ENCODE measurements around the gene EMX1. TPM values are rescaled to one million over a fixed set of nuclear protein-coding genes. Genes with fewer than 3 reads are reported as not detected.
"Not testable (repeated sequence)": the region's sequence is repeated elsewhere in the genome, so short reads cannot be mapped to it uniquely, and the experiment has no call there.

The EMX1 gene
- total and polyA plus RNA-seq, 4 donors = 0.28 to 0.43 (median 0.39) TPM; not detected in 1

GRCh38 chr2:72898585-72898906 is 18.8 kb upstream of the EMX1 start:
- Histone ChIP-seq H3K9me3 (ENCODE audit: control insufficient read depth, insufficient read depth, low read length) (no peaks in the 10 kb centered on the region), H3K4me1 (ENCODE audit: control insufficient read depth, insufficient read depth, low read length) (peaks cover 5% of the 10 kb centered on the region), H3K27me3 (ENCODE audit: control insufficient read depth, insufficient read depth, low read length) (peaks cover 41% of the 10 kb centered on the region), H3K27ac (ENCODE audit: low read depth, low read length) (no peak overlapping the region), H3K4me3 (ENCODE audit: low read depth, low read length) (no peak overlapping the region), H3K36me3 (ENCODE audit: control insufficient read depth, insufficient read depth, low read length) (no peaks in the 10 kb centered on the region)
- DNase-seq (ENCODE audit: low read depth in 4 of 6, low spot score in 6 of 6) = no peak
- no CpG with 5 or more reads among the region's 2 CpGs for WGBS (ENCODE audit: insufficient coverage)

- 71% methylated on average over 3 of the region's 5 CpGs for WGBS (ENCODE audit: insufficient coverage)
- Histone ChIP-seq H3K27me3 (ENCODE audit: control insufficient read depth, insufficient read depth, low read length) (peaks cover 28% of the 10 kb centered on the region), H3K36me3 (ENCODE audit: control insufficient read depth, insufficient read depth, low read length) (no peaks in the 10 kb centered on the region), H3K4me3 (ENCODE audit: low read depth, low read length) (no peak overlapping the region), H3K9me3 (ENCODE audit: control insufficient read depth, insufficient read depth, low read length) (no peaks in the 10 kb centered on the region), H3K27ac (ENCODE audit: low read depth, low read length) (no peak overlapping the region), H3K4me1 (ENCODE audit: control insufficient read depth, insufficient read depth, low read length) (peaks cover 5% of the 10 kb centered on the region)
- no peak for DNase-seq (ENCODE audit: low read depth in 4 of 6, low spot score in 6 of 6)
Measured at GRCh38 chr2:72900191-72900825, 17.0 kb upstream of the EMX1 start.

- 71% methylated on average over 1 of the region's 3 CpGs for WGBS (ENCODE audit: insufficient coverage)
- H3K27ac ChIP-seq (ENCODE audit: low read depth, low read length) = no peak overlapping the region
- no peaks in the 10 kb centered on the region for H3K36me3 ChIP-seq (ENCODE audit: control insufficient read depth, insufficient read depth, low read length)
- no peaks in the 10 kb centered on the region for H3K9me3 ChIP-seq (ENCODE audit: control insufficient read depth, insufficient read depth, low read length)
- H3K4me3 ChIP-seq (ENCODE audit: low read depth, low read length) = no peak overlapping the region
- H3K4me1 ChIP-seq (ENCODE audit: control insufficient read depth, insufficient read depth, low read length) = no peaks in the 10 kb centered on the region
- no peak for DNase-seq (ENCODE audit: low read depth in 4 of 6, low spot score in 6 of 6)
- H3K27me3 ChIP-seq (ENCODE audit: control insufficient read depth, insufficient read depth, low read length) = peaks cover 27% of the 10 kb centered on the region
Measured at GRCh38 chr2:72901426-72901825, 15.9 kb upstream of the EMX1 start.

GRCh38 chr2:72907369-72907768 is 9.9 kb upstream of the EMX1 start:
- peaks cover 59% of the 10 kb centered on the region for H3K27me3 ChIP-seq (ENCODE audit: control insufficient read depth, insufficient read depth, low read length)
- not testable (repeated sequence) for H3K27ac ChIP-seq (ENCODE audit: low read depth, low read length); H3K4me1 ChIP-seq (ENCODE audit: control insufficient read depth, insufficient read depth, low read length); DNase-seq (ENCODE audit: low read depth in 4 of 6, low spot score in 6 of 6); H3K4me3 ChIP-seq (ENCODE audit: low read depth, low read length); H3K36me3 ChIP-seq (ENCODE audit: control insufficient read depth, insufficient read depth, low read length); H3K9me3 ChIP-seq (ENCODE audit: control insufficient read depth, insufficient read depth, low read length)
- WGBS (ENCODE audit: insufficient coverage) = 97% methylated on average over 4 of the region's 13 CpGs

GRCh38 chr2:72908741-72909140 is 8.6 kb upstream of the EMX1 start:
- no peak for DNase-seq (ENCODE audit: low read depth in 4 of 6, low spot score in 6 of 6)
- H3K27ac ChIP-seq (ENCODE audit: low read depth, low read length) = no peak overlapping the region
- WGBS (ENCODE audit: insufficient coverage) = no CpG with 5 or more reads among the region's 3 CpGs
- H3K36me3 ChIP-seq (ENCODE audit: control insufficient read depth, insufficient read depth, low read length) = no peaks in the 10 kb centered on the region
- H3K27me3 ChIP-seq (ENCODE audit: control insufficient read depth, insufficient read depth, low read length) = peaks cover 64% of the 10 kb centered on the region
- no peaks in the 10 kb centered on the region for H3K9me3 ChIP-seq (ENCODE audit: control insufficient read depth, insufficient read depth, low read length)
- no peaks in the 10 kb centered on the region for H3K4me1 ChIP-seq (ENCODE audit: control insufficient read depth, insufficient read depth, low read length)
- no peak overlapping the region for H3K4me3 ChIP-seq (ENCODE audit: low read depth, low read length)

GRCh38 chr2:72911256-72911655 is 6.1 kb upstream of the EMX1 start:
- H3K27ac ChIP-seq (ENCODE audit: low read depth, low read length) = no peak overlapping the region
- H3K4me1 ChIP-seq (ENCODE audit: control insufficient read depth, insufficient read depth, low read length) = peaks cover 12% of the 10 kb centered on the region
- no peak for DNase-seq (ENCODE audit: low read depth in 4 of 6, low spot score in 6 of 6)
- no peak overlapping the region for H3K4me3 ChIP-seq (ENCODE audit: low read depth, low read length)
- no peaks in the 10 kb centered on the region for H3K9me3 ChIP-seq (ENCODE audit: control insufficient read depth, insufficient read depth, low read length)
- no CpG with 5 or more reads among the region's 1 CpG for WGBS (ENCODE audit: insufficient coverage)
- H3K27me3 ChIP-seq (ENCODE audit: control insufficient read depth, insufficient read depth, low read length) = peaks cover 81% of the 10 kb centered on the region
- H3K36me3 ChIP-seq (ENCODE audit: control insufficient read depth, insufficient read depth, low read length) = no peaks in the 10 kb centered on the region

GRCh38 chr2:72913486-72914205 is 3.7 kb upstream of the EMX1 start:
- Histone ChIP-seq H3K27ac (ENCODE audit: low read depth, low read length) (no peak overlapping the region), H3K4me3 (ENCODE audit: low read depth, low read length) (no peak overlapping the region), H3K36me3 (ENCODE audit: control insufficient read depth, insufficient read depth, low read length) (no peaks in the 10 kb centered on the region), H3K27me3 (ENCODE audit: control insufficient read depth, insufficient read depth, low read length) (peaks cover 87% of the 10 kb centered on the region), H3K9me3 (ENCODE audit: control insufficient read depth, insufficient read depth, low read length) (no peaks in the 10 kb centered on the region), H3K4me1 (ENCODE audit: control insufficient read depth, insufficient read depth, low read length) (peaks cover 27% of the 10 kb centered on the region)
- WGBS (ENCODE audit: insufficient coverage) = 0% methylated on average over 1 of the region's 7 CpGs
- no peak for DNase-seq (ENCODE audit: low read depth in 4 of 6, low spot score in 6 of 6)

- WGBS (ENCODE audit: insufficient coverage) = 5% methylated on average over 7 of the region's 7 CpGs
Measured at GRCh38 chr2:72914206-72914559, 3.1 kb upstream of the EMX1 start.

GRCh38 chr2:72914589-72915319 is 2.6 kb upstream of the EMX1 start:
- H3K9me3 ChIP-seq (ENCODE audit: control insufficient read depth, insufficient read depth, low read length) = no peaks in the 10 kb centered on the region
- no peak overlapping the region for H3K27ac ChIP-seq (ENCODE audit: low read depth, low read length)
- no peaks in the 10 kb centered on the region for H3K36me3 ChIP-seq (ENCODE audit: control insufficient read depth, insufficient read depth, low read length)
- H3K27me3 ChIP-seq (ENCODE audit: control insufficient read depth, insufficient read depth, low read length) = peaks cover 90% of the 10 kb centered on the region
- H3K4me3 ChIP-seq (ENCODE audit: low read depth, low read length) = no peak overlapping the region
- 3% methylated on average over 10 of the region's 17 CpGs for WGBS (ENCODE audit: insufficient coverage)
- peaks cover 32% of the 10 kb centered on the region for H3K4me1 ChIP-seq (ENCODE audit: control insufficient read depth, insufficient read depth, low read length)
- DNase-seq (ENCODE audit: low read depth in 4 of 6, low spot score in 6 of 6) = no peak

More at GRCh38 chr2:72914206-72914559, 3.1 kb upstream of the EMX1 start:
- Histone ChIP-seq H3K27me3 (ENCODE audit: control insufficient read depth, insufficient read depth, low read length) (peaks cover 90% of the 10 kb centered on the region), H3K27ac (ENCODE audit: low read depth, low read length) (no peak overlapping the region), H3K4me1 (ENCODE audit: control insufficient read depth, insufficient read depth, low read length) (peaks cover 31% of the 10 kb centered on the region), H3K4me3 (ENCODE audit: low read depth, low read length) (no peak overlapping the region), H3K9me3 (ENCODE audit: control insufficient read depth, insufficient read depth, low read length) (no peaks in the 10 kb centered on the region), H3K36me3 (ENCODE audit: control insufficient read depth, insufficient read depth, low read length) (no peaks in the 10 kb centered on the region)
- DNase-seq (ENCODE audit: low read depth in 4 of 6, low spot score in 6 of 6) = no peak

Measured in spinal cord (tissue), 10 donors.